Type B pancreatic cell (in vitro differentiated cells): ENCODE measurements around the gene NPBWR2. TPM values are rescaled to one million over a fixed set of nuclear protein-coding genes. Genes with fewer than 3 reads are reported as not detected.

Experiments
- DNase-seq: peaks from one replicate; pipeline ENCODE4 v3.0.0; 2021; ENCODE audit warnings: mixed read lengths; ENCODE audit not compliant: unreplicated experiment; ENCODE audit errors: extremely low spot score
- H3K27ac Mint-ChIP-seq: 2 replicates; pipeline ENCODE4 v1.8.0; 2021; ENCODE audit warnings: mild to moderate bottlenecking, mixed read lengths
- H3K27me3 Mint-ChIP-seq: 2 replicates; pipeline ENCODE4 v1.8.0; 2021; ENCODE audit warnings: mixed read lengths
- H3K36me3 Mint-ChIP-seq: 2 replicates; pipeline ENCODE4 v1.8.0; 2021; ENCODE audit warnings: mixed read lengths
- H3K4me1 Mint-ChIP-seq: one replicate; pipeline ENCODE4 v1.8.0; 2021; ENCODE audit warnings: mixed read lengths; ENCODE audit not compliant: unreplicated experiment
- H3K4me3 Mint-ChIP-seq: 2 replicates; pipeline ENCODE4 v1.8.0; 2021; ENCODE audit warnings: mild to moderate bottlenecking, mixed read lengths
- H3K9me3 Mint-ChIP-seq: 2 replicates; pipeline ENCODE4 v1.8.0; 2021; ENCODE audit warnings: mixed read lengths
- total RNA-seq: library from RNA; stranded (reverse); gene quantifications from 2 replicates; pipeline ENCODE4 v1.2.1, GENCODE V29; 2021; ENCODE audit warnings: low replicate concordance
- TF ChIP-seq, protein P1 (sequence below): fragments of 200-600 bp; sonication (generic); conservative IDR thresholded peaks from 2 replicates; pipeline ENCODE4 v1.5.0; 2021; ENCODE audit warnings: antibody characterized with exemption, mild to moderate bottlenecking

The NPBWR2 gene
- total RNA-seq, 1 donor from 2014 or later, result not detected

DNA sequence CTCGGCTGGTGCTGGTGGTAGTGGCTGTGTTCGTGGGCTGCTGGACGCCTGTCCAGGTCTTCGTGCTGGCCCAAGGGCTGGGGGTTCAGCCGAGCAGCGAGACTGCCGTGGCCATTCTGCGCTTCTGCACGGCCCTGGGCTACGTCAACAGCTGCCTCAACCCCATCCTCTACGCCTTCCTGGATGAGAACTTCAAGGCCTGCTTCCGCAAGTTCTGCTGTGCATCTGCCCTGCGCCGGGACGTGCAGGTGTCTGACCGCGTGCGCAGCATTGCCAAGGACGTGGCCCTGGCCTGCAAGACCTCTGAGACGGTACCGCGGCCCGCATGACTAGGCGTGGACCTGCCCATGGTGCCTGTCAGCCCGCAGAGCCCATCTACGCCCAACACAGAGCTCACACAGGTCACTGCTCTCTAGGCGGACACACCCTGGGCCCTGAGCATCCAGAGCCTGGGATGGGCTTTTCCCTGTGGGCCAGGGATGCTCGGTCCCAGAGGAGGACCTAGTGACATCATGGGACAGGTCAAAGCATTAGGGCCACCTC lies 8.8 kb downstream of the NPBWR2 start:
- Mint-ChIP-seq H3K27ac (no peak overlapping the region), H3K4me3 (no peak overlapping the region), H3K27me3 (peaks cover 27% of the 10 kb centered on the region), H3K36me3 (no peaks in the 10 kb centered on the region), H3K4me1 (peaks cover 2% of the 10 kb centered on the region), H3K9me3 (no peaks in the 10 kb centered on the region)
- no peak for DNase-seq
- TF ChIP-seq, protein P1, sequence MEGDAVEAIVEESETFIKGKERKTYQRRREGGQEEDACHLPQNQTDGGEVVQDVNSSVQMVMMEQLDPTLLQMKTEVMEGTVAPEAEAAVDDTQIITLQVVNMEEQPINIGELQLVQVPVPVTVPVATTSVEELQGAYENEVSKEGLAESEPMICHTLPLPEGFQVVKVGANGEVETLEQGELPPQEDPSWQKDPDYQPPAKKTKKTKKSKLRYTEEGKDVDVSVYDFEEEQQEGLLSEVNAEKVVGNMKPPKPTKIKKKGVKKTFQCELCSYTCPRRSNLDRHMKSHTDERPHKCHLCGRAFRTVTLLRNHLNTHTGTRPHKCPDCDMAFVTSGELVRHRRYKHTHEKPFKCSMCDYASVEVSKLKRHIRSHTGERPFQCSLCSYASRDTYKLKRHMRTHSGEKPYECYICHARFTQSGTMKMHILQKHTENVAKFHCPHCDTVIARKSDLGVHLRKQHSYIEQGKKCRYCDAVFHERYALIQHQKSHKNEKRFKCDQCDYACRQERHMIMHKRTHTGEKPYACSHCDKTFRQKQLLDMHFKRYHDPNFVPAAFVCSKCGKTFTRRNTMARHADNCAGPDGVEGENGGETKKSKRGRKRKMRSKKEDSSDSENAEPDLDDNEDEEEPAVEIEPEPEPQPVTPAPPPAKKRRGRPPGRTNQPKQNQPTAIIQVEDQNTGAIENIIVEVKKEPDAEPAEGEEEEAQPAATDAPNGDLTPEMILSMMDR, result no peak

GRCh38 chr20:64096535-64096934 lies 10.8 kb downstream of the NPBWR2 start:
- TF ChIP-seq, protein P1, result no peak
- H3K27ac Mint-ChIP-seq, result no peak overlapping the region
- H3K4me1 Mint-ChIP-seq, result no peaks in the 10 kb centered on the region
- no peak for DNase-seq
- peaks cover 23% of the 10 kb centered on the region for H3K27me3 Mint-ChIP-seq
- no peaks in the 10 kb centered on the region for H3K36me3 Mint-ChIP-seq
- no peak overlapping the region for H3K4me3 Mint-ChIP-seq
- no peaks in the 10 kb centered on the region for H3K9me3 Mint-ChIP-seq

DNA sequence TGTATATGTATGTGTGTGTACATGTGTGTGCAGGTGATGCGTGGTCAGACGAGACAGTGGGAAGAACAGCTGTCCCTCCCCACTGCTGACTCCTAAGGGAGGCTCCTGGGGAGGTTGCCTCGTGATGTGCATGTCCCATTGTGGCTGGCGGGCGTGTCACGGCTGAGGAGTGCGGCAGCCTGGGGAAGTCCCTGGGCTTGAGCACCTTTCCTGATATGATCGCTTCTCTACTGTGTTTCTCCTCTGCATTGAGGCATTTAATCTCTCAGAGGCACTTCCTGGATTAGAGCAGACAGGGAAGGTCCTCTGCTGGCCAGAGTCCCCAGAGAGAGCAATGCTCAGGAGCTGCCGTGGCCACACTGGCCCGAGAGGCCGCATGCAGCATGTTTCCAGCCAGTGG lies 11.4 kb downstream of the NPBWR2 start:
- Mint-ChIP-seq H3K9me3 (no peaks in the 10 kb centered on the region), H3K27me3 (peaks cover 18% of the 10 kb centered on the region), H3K4me1 (no peaks in the 10 kb centered on the region), H3K27ac (no peak overlapping the region), H3K4me3 (no peak overlapping the region), H3K36me3 (no peaks in the 10 kb centered on the region)
- TF ChIP-seq, protein P1, result no peak
- no peak for DNase-seq

- no peaks in the 10 kb centered on the region for H3K9me3 Mint-ChIP-seq
- H3K4me3 Mint-ChIP-seq, result no peak overlapping the region
- no peak for DNase-seq
- no peaks in the 10 kb centered on the region for H3K4me1 Mint-ChIP-seq
- no peak overlapping the region for H3K27ac Mint-ChIP-seq
- TF ChIP-seq, protein P1, result no peak
- no peaks in the 10 kb centered on the region for H3K36me3 Mint-ChIP-seq
- peaks cover 14% of the 10 kb centered on the region for H3K27me3 Mint-ChIP-seq
Measured at GRCh38 chr20:64095455-64095854, 11.9 kb downstream of the NPBWR2 start.

GRCh38 chr20:64093013-64093503 lies 14.3 kb downstream of the NPBWR2 start:
- TF ChIP-seq, protein P1, result no peak
- no peaks in the 10 kb centered on the region for H3K9me3 Mint-ChIP-seq
- peaks cover 32% of the 10 kb centered on the region for H3K27me3 Mint-ChIP-seq
- H3K36me3 Mint-ChIP-seq, result no peaks in the 10 kb centered on the region
- no peak for DNase-seq
- H3K4me3 Mint-ChIP-seq, result no peak overlapping the region
- no peaks in the 10 kb centered on the region for H3K4me1 Mint-ChIP-seq
- H3K27ac Mint-ChIP-seq, result no peak overlapping the region
